Measurements from ENCODE around the gene VPS37B. TPM values are rescaled to one million over a fixed set of nuclear protein-coding genes. Genes with fewer than 3 reads are reported as not detected.
"Not testable (repeated sequence)": the region's sequence is repeated elsewhere in the genome, so short reads cannot be mapped to it uniquely, and the experiment has no call there.

Gene VPS37B, protein sequence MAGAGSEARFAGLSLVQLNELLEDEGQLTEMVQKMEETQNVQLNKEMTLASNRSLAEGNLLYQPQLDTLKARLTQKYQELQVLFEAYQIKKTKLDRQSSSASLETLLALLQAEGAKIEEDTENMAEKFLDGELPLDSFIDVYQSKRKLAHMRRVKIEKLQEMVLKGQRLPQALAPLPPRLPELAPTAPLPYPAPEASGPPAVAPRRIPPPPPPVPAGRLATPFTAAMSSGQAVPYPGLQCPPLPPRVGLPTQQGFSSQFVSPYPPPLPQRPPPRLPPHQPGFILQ
- 10 to 100 TPM; 20.4 to 22.7 (median 21.1) TPM for polyA plus RNA-seq (ENCODE audit: insufficient read length in 3 of 3)

- peak in 2 of 3 donors; percentile 73 to 75 for DNase-seq (ENCODE audit: low read depth in 3 of 3, low spot score in 2 of 3)
Observed at GRCh38 chr12:122895704-122896636, at the start of gene VPS37B. VPS37B (minus strand) TSS chr12:122896124; CDS start chr12:122896062, 62 bp downstream.

DNA sequence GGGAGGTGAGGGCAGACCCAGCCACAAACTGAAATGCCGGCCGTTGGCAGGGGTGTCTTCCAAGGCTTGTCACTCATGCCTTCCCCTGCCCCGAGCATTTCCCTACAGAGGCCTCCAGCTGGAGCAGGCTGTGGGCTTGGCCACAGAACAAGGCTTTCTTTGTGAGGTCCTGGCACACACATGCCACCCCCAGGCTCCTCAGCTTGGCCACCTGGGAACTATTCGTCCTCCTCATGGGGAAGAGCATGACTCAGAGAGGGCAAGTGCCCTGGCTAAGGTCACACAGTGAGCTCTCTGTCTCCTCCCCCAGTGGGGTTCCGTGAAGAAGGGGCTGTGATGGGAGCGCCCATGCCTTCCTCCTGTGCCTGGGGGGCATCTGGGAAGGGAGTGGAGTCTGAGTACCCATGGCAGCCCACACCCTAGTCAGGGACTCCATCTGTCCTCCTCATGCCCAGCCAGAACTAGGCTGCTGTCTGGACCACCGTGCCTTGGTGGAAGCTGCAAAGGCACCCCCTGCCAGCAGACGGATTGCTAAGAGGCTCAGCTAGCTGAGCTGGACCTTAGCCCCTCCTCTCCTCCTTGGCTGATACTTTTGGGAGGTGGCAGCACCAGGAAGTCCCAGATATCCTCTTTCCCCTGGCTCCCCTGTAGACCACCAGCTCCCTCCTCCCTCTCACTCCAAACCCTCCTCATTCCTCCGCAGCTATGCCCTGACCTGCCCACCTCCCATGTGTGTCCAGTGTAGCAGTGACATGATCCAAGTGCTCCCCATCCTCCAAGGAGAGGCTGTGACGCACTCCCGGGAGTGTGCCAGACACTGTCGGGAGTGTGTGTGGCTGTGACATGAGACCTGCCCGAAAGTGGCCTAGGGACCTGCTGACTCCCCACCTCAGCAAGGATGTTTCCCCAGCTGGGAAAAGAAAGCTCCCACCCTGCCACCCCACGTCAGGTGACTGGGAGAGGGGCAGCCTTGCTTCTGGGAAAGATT lies 49.0 kb upstream of the VPS37B start:
- DNase-seq (ENCODE audit: low read depth in 3 of 3, low spot score in 2 of 3), result no peak

GRCh38 chr12:122943196-122943595 lies 47.3 kb upstream of the VPS37B start:
- DNase-seq (ENCODE audit: low read depth in 3 of 3, low spot score in 2 of 3), result no peak

DNA sequence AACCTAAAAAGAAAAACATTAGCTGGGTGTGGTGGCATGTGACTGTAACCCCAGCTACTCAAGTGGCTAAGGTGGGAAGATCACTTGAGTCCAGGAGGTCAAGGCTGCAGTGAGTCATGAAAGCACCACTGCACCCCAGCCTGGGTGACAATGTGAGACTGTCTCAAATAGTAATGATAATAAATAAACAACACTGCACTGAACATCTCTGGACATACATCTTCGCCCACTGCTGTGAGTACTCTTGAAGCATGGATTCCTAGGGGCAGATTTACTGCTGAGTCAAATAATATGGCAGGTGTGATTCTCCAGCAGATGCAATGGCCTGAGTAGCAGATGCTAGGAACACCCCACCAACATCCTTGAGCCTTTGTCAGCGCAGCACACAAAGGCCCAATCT lies 46.7 kb upstream of the VPS37B start:
- DNase-seq (ENCODE audit: low read depth in 3 of 3, low spot score in 2 of 3), result no peak

- DNase-seq (ENCODE audit: low read depth in 3 of 3, low spot score in 2 of 3), result not testable (repeated sequence)
Observed at GRCh38 chr12:122941351-122941750, 45.4 kb upstream of the VPS37B start.

DNA sequence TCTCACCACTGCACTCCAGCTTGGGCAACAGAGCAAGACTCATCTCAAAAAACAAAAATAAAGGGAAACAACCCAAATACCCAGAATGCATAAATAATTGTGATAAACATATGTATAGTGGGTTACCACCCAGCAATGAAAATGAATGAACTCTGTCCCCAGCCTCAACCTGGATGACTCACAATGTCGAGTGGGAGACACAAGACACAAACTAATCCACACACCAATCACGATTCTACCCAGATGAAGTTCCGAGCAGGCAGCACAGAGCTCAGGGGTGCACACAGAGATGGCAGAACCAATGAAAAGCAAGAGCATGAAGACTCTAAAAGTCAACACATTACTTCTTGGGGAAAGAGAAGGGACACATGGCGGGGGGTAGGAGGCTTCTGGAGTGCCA lies 43.2 kb upstream of the VPS37B start:
- no peak for DNase-seq (ENCODE audit: low read depth in 3 of 3, low spot score in 2 of 3)

DNA sequence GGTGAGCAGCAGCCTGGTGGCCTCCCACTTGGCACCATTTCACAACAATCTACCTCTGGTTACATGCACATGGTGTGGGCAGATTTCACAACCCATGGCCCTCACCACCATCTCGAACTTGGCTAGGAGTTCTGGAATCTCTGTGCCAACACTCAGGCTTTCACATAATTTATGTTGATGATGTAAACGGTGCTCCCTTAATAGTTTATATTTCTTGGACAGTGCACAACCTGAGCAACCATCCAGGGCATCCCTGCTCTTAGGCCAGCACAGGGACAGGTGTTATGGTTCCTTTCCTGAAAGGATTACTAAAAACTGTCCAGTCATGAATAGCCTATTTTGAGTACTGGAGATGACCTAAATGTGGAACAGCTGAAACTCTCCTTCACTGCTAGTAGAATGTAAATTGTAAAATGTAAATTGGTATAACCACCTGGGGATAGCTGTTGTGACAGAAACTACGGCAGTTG lies 41.7 kb upstream of the VPS37B start:
- DNase-seq (ENCODE audit: low read depth in 3 of 3, low spot score in 2 of 3), result no peak

- no peak for DNase-seq (ENCODE audit: low read depth in 3 of 3, low spot score in 2 of 3)
Observed at GRCh38 chr12:122935318-122935717, 39.4 kb upstream of the VPS37B start.

DNA sequence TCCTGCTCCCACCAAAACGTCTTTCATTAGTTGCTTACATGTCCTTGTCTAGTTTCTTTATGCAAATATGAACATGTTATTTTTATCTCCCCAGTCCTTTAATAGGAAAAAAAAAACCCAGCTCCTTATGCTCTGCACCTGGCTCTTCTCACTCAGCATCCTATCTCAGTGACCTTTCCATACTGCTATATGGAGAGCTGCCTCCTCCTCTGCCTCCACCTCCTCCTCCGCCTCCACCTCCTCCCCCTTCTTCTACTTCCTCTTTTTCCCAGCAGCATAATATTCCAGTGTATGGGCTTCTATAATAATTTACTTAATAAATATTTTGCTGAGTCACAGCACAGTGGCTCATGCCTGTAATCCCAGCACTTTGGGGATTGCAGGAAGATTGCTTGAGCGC lies 38.8 kb upstream of the VPS37B start:
- DNase-seq (ENCODE audit: low read depth in 3 of 3, low spot score in 2 of 3), result no peak

GRCh38 chr12:122932207-122932606 lies 36.3 kb upstream of the VPS37B start:
- DNase-seq (ENCODE audit: low read depth in 3 of 3, low spot score in 2 of 3), result no peak

- no peak for DNase-seq (ENCODE audit: low read depth in 3 of 3, low spot score in 2 of 3)
Observed at GRCh38 chr12:122929812-122930211, 33.9 kb upstream of the VPS37B start.

- DNase-seq (ENCODE audit: low read depth in 3 of 3, low spot score in 2 of 3), result no peak
Observed at GRCh38 chr12:122929148-122929538, 33.2 kb upstream of the VPS37B start.

DNA sequence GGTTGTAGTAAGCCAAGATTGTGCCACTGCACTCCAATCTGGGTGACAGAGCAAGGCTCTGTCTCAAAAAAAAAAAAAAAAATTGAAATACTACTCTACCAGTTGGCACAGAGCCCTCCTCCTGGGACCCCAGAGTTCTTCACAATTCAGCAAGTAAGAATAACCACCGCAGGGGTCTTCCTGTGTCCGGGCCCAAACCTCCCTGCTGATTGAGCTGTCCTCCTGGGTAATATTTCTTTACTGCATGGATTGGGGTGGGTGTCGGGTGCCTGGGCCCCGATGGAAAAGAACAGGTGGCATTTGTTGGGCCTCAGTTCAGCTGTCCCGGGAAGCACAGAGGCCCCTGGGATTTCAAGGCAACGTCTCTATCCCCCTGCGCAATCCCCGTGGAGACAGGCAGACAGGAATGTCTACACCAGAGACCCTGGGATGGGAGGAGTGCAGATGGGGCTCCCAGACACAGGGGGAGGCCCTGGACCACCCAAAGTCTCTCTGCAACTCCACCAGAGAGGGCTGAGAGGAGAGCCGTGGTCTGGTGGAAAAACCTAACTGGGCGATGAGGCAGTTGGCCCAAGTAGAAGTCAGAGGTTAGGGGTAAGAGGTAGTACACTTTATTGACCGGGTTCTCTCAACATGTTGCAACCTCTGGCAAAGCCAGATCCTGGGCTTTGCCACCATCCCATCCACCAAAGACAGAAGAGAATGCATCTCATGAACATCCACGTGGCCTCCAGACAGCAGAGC lies 32.7 kb upstream of the VPS37B start:
- DNase-seq (ENCODE audit: low read depth in 3 of 3, low spot score in 2 of 3), result no peak

DNA sequence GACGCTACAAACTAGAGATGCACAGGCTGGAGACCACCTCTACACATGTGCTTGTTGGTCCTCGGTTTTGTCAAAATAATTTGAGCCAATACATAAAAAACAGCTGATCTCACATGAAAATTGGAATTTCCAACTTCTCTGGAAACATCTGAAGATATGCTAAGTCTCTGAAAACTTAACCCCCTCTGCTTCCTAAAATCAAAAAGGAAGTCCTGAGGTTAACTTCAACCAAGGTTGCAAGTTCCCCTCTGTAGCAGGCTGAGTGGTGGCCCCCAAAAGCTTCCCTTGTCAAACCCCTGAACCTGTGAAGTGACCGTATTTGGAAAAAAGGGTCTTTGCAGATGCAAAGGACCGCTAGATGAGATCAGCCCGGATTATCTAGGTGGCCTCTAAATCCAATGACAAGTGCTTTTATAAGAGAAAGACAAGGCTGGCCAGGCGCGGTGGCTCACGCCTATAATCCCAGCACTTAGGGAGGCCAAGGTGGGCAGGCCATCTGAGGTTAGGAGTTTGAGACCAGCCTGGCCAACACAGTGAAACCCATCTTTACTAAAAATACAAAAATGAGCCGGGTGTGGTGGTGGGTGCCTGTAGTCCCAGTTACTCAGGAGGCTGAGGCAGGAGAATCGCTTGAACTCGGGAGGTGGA lies 32.0 kb upstream of the VPS37B start:
- no peak for DNase-seq (ENCODE audit: low read depth in 3 of 3, low spot score in 2 of 3)

DNA sequence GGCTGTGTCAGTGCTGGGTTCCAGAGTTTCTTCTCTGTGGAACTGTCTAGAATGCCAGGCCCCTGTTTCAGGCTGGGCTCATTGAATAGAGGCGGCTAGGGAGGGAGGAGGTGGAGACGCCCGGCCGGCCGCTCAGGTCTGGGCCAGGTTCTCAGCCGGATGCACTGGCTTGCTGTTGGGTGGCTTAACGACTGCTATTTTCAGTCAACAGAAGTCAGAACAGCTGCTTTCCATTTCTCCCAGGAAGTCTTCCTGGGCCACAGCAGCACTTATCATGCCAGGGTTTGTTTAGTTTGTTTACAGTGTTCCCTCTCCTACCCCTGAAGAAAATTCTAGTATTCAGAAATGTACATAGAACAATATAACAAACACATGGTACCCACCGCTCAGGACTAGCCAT lies 26.0 kb upstream of the VPS37B start:
- DNase-seq (ENCODE audit: low read depth in 3 of 3, low spot score in 2 of 3), result no peak

DNA sequence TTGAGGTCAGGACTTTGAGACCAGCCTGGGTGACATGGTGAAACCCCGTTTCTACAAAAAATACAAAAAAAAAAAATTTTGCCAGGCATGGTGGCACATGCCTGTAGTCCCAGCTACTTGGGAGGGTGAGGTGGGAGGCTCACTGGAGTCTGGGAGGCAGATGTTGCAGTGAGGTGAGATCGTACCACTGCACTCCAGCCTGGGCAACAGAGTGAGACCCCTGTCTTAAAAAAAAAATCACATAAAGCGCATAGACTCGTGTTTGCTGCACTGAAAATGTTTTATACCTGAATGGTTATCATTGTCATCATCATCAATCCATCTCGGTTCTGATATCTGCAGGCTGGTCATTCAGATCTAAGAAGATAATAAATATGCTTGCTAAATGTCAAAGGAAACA lies 24.8 kb upstream of the VPS37B start:
- DNase-seq (ENCODE audit: low read depth in 3 of 3, low spot score in 2 of 3), result no peak

GRCh38 chr12:122918827-122919226 lies 22.9 kb upstream of the VPS37B start:
- DNase-seq (ENCODE audit: low read depth in 3 of 3, low spot score in 2 of 3), result no peak

DNA sequence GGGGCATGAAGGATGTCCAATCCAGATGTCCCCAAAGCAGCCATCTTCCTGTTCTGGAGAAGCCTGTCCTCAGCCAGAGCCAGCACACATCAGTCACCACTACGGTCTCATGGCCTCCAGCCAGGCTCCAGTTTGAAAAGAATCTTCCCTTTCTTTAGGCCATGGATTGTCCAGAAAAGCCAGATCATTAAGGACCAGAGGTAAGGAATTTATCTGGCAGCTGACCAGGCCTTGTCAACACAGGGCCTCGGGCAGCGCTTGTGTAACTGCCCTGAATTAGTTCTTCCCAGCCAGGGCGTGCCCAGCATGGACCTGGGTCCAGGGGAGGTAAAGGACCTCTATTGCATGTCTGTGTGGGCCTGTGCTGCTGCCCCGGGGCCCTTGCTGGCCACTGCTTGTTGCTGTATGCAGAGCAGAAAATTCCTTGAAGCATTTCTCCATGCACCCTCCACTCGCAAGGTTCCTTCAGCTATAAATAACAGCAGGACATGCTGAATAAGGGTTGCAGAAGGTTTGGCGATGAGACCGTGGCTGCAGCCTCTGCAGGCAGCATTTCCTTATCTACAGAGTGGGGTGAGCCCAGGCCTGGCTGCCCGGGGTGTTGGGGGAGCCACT lies 21.7 kb upstream of the VPS37B start:
- no peak for DNase-seq (ENCODE audit: low read depth in 3 of 3, low spot score in 2 of 3)

Data from right renal cortex interstitium (tissue), 3 donors.